HAP-1 (cell line): ENCODE results near the gene CHTF8.

Source experiments
- DNase-seq, 2 experiments: peaks; one replicate each; pipeline ENCODE4 v3.0.0-alpha.2; 2016 to 2020; ENCODE audit warnings: low spot score in 2 of 2
- H3K27me3 ChIP-seq: fragments of 250-450 bp; sonication (Bioruptor Pico); 2 replicates; pipeline ENCODE4 v1.5.1; 2020; ENCODE audit warnings: low read depth, mild to moderate bottlenecking, moderate library complexity
- H3K36me3 ChIP-seq: fragments of 250-450 bp; sonication (Bioruptor Pico); replicated peaks from 2 replicates; pipeline ENCODE4 v1.5.1; 2020; ENCODE audit warnings: mild to moderate bottlenecking
- H3K4me1 ChIP-seq: fragments of 250-450 bp; sonication (Bioruptor Pico); 2 replicates; pipeline ENCODE4 v1.5.1; 2020; ENCODE audit warnings: mild to moderate bottlenecking
- H3K4me3 ChIP-seq: fragments of 250-450 bp; sonication (Bioruptor Pico); 2 replicates; pipeline ENCODE4 v1.5.1; 2020; ENCODE audit warnings: mild to moderate bottlenecking, moderate library complexity
- H3K9me3 ChIP-seq: fragments of 250-450 bp; sonication (Bioruptor Pico); 2 replicates; pipeline ENCODE4 v1.5.1; 2020; ENCODE audit warnings: mild to moderate bottlenecking, moderate library complexity
- in situ Hi-C: fragments of 300-500 bp; cut with MboI; formaldehyde crosslinking; loops from 3 replicates; pipeline ENCODE4 v1.14.3; 2020; ENCODE audit warnings: low sequenced_read_pairs, inconsistent platforms, mixed read lengths

CHTF8 gene

GRCh38 chr16:69132424-69133252 lies at the start of gene CHTF8, which contains the start of gene UTP4:
Gene CHTF8 (minus strand): TSS chr16:69132588. CDS start chr16:69121458, 11,130 bp downstream.
Gene UTP4 (plus strand): TSS chr16:69132649. CDS start chr16:69133460, 811 bp downstream.
- H3K4me3 ChIP-seq: peak within 1 kb of the TSS; percentile 97
- in situ Hi-C loops: no loop called here
- DNase-seq: peak; percentile 77 to 92
- H3K27me3 ChIP-seq: no peaks in the 10 kb centered on the region
- H3K4me1 ChIP-seq: peaks cover 20% of the 10 kb centered on the region
- no peaks in the 10 kb centered on the region for H3K9me3 ChIP-seq
- peaks cover 35% of the 10 kb centered on the region for H3K36me3 ChIP-seq

GRCh38 chr16:69180011-69180338 lies 47.6 kb upstream of the CHTF8 start:
- no peak for DNase-seq
- in situ Hi-C loops: no loop called here
- H3K36me3 ChIP-seq: no peaks in the 10 kb centered on the region
- no peaks in the 10 kb centered on the region; the same call in 1 of the 2 replicates for H3K4me1 ChIP-seq
- H3K27me3 ChIP-seq: no peaks in the 10 kb centered on the region
- H3K4me3 ChIP-seq: no peak overlapping the region
- no peaks in the 10 kb centered on the region for H3K9me3 ChIP-seq

DNA sequence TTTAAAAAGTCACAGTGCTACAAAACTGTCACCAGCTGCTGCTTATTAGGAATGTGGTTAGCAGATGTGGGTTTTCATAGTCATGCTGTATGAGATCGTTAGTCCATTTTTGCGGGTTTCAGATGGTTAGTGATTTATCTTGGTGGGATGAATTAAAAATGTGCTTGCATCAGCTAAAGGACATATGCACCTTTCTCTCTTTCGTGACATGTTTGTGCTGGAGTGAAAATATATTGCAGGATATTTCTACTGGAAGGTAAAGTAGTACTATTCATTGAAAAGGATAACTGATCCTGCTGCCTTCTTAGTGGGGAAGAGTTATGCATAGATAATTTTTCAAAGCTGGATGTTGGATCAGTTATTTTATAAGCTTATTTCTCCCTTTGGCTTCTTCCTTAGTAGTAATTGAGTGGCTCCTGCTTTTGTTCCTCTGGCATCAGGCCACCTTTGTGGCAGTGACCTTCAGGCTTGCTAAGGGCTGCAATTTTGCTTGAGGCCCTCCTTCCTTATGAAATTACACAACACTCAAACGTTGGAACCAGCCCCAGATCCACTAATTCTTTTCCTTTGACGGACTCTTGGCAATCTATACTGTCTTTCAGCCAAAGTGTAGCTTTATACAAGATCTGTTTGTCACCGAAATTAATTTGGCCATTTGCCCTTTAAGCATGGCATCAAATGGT lies 47.1 kb upstream of the CHTF8 start:
- Histone ChIP-seq H3K36me3 (no peaks in the 10 kb centered on the region), H3K9me3 (no peaks in the 10 kb centered on the region), H3K27me3 (no peaks in the 10 kb centered on the region), H3K4me1 (no peaks in the 10 kb centered on the region; the same call in 1 of the 2 replicates), H3K4me3 (no peak overlapping the region)
- peak in 1 of 2 experiments; percentile 35 for DNase-seq
- in situ Hi-C loops: no loop called here

- no peak for DNase-seq
- no peak overlapping the region for H3K4me3 ChIP-seq
Measured at GRCh38 chr16:69176033-69176800, 43.8 kb upstream of the CHTF8 start.

DNA sequence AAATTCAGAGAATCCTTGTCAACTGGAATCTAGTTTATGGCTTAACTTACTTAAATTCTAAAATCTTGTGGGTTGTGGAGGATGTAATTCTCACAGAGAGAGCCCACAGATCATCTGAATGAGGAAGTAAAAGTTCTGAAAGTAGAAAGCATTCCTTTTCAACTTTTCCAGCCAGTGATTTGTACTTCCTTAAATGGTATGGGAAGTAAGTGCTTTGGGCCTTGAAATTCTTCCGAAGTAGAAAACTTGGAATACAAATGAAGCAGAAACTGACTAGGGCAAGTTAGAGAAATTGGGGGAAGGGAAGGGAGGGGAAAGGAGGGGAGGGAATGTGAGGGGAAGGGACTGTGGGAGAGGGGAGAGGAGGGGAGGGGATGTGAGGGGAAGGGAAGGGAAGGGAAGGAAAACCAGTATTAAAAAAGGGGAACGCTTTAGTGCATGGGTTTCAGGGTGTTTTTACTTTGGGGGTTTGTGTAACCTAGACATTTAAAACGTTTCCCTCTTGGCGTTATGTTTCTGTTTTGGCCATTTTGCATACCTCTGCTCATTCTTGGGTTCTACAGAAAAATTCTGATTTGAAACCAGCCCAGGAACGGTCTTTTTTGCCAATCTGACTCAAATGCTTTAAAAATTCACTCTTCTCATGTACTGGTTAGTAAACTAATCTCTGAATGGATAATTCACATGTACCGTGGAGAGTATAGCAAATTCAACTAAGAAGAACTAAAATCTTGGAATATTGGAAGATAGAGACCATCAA lies 39.1 kb upstream of the CHTF8 start:
- Histone ChIP-seq H3K9me3 (no peaks in the 10 kb centered on the region), H3K36me3 (peaks cover 39% of the 10 kb centered on the region), H3K4me3 (no peak overlapping the region), H3K27me3 (no peaks in the 10 kb centered on the region), H3K4me1 (no peaks in the 10 kb centered on the region)
- in situ Hi-C loops: no loop called here
- DNase-seq: no peak

More at GRCh38 chr16:69176033-69176800, 43.8 kb upstream of the CHTF8 start:
- no peaks in the 10 kb centered on the region for H3K9me3 ChIP-seq
- no peaks in the 10 kb centered on the region for H3K27me3 ChIP-seq
- H3K4me1 ChIP-seq: no peaks in the 10 kb centered on the region; the same call in 1 of the 2 replicates
- in situ Hi-C loops: no loop called here
- H3K36me3 ChIP-seq: peaks cover 3% of the 10 kb centered on the region

DNA sequence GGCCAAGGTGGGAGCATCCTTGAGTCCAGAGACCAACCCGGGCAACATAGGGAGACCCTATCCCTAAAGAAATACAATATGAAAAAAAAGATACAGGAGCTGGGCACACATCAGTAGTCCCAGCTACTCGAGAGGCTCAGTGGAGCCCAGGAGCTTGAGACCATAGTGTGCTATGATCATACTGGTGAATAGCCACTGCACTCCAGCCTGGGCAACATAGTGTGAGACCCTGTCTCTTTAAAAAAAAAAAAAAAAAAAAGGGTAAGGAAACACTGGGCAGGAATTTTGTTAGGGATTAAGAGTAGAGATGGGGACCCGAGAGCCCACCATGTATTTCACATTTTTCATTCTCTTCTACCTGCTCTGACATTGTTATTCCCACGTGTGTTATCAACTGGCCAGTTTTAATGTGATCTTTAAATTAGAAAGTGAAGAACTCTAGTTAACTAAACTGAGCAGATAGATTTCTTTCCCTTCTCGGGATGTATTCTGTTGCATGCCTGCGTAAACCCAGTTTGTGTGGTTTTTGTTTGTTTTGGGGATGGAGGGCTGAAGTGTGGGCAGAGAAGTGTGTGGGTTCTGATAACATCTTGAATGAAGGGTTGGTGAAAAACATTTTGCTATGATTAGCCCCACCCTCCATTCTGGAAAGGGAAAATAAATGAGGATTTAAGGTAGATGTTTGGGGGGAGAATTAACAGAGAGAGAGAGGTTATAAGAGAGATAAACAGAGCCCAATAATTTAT lies 37.4 kb upstream of the CHTF8 start:
- H3K4me3 ChIP-seq: no peak overlapping the region
- in situ Hi-C loops: no loop called here
- H3K27me3 ChIP-seq: no peaks in the 10 kb centered on the region
- DNase-seq: no peak
- no peaks in the 10 kb centered on the region for H3K9me3 ChIP-seq
- no peaks in the 10 kb centered on the region for H3K4me1 ChIP-seq
- H3K36me3 ChIP-seq: peaks cover 53% of the 10 kb centered on the region

DNA sequence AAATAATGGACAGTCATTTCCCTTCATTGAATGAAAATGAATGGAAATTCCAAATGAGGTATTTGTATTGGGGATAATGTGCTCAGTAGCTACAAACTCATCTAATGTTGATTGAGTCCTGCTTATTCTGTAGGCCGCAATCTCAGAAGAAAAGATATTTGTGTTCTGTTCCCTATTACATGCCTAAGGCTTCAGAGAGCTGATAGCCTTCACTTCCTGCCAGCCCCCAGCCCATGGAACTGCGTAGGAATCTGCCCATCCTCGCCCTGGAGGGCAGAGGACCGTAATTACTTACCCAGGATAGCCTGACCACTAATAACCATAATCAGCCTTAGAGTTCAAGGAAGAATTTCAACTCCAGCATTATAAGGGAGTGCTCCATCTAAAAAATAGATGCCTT lies 36.7 kb upstream of the CHTF8 start:
- Histone ChIP-seq H3K4me3 (no peak overlapping the region), H3K36me3 (peaks cover 56% of the 10 kb centered on the region), H3K9me3 (no peaks in the 10 kb centered on the region), H3K4me1 (no peaks in the 10 kb centered on the region), H3K27me3 (no peaks in the 10 kb centered on the region)
- in situ Hi-C loops: no loop called here
- no peak for DNase-seq

DNA sequence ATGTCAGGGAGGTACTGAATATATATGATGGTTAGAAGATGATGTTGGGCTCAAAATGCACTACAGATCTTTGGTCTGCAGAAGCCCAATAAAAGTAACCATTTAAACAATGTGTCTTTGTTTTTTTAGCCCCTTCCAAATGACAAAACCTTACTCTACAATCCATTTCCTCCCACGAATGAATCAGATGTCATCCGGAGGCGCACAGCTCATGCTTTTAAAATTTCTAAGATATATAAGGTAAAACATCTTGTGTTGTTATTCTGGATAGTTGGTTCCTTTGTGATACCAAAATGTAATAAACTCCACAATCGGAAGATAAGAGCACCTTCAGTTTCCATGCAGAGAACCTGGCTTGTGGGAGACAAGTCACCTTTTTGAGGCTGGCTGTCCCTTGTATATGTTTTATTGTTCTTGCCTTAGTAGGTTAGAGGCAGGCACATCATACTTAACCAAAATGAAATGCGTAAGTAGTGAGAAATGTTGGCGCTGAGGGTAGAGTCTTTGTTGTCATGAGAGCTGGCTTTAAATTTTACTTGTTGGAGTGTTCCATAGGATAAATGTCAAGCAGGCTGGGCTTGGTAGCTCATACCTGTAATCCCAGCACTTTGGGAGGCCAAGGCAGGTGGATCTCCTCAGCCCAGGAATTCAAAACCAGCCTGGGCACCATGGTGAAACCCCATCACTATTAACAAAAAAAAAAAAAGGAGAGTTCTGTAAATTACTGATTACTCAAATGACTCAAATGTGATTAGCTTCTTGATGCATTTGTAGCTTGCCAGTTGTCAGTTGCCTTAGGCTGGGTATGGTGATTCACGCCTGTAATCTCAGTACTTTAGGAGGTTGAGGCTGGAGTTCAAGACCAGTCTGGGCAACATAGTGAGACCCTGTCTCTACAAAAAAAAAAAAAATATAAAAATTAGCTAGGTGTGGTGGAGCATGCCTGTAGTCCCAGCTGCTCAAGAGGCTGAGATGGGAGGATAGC lies 34.9 kb upstream of the CHTF8 start:
- no peak for DNase-seq
- in situ Hi-C loops: no loop called here

GRCh38 chr16:69166221-69166833 lies 33.9 kb upstream of the CHTF8 start:
- Histone ChIP-seq H3K4me1 (no peaks in the 10 kb centered on the region), H3K4me3 (no peak overlapping the region), H3K27me3 (no peaks in the 10 kb centered on the region), H3K9me3 (no peaks in the 10 kb centered on the region), H3K36me3 (peaks cover 76% of the 10 kb centered on the region)
- no peak for DNase-seq
- in situ Hi-C loops: no loop called here

More for the DNA sequence above, 34.9 kb upstream of the CHTF8 start:
- Histone ChIP-seq H3K27me3 (no peaks in the 10 kb centered on the region), H3K36me3 (peaks cover 68% of the 10 kb centered on the region), H3K9me3 (no peaks in the 10 kb centered on the region), H3K4me1 (no peaks in the 10 kb centered on the region), H3K4me3 (no peak overlapping the region)

DNA sequence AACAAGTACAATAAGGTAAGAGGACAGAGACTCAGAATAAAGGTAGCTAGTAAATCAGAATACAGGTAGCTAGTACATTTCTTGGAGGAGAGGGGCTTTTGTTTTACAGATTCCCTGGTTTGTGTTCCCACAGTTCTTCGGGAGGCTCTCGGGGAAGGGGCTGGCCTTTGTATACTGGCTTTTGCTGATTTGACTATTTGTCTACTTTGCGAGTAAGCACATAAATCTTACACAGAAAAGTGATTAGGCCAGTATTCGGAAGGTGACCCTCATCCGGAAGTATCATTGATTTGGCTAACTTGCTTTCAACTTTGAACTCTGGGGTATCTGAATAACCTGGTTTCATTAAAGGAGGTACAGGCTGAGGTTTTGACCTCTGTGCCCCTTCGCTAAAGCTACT lies 33.2 kb upstream of the CHTF8 start:
- no peak for DNase-seq
- H3K36me3 ChIP-seq: peaks cover 78% of the 10 kb centered on the region
- no peaks in the 10 kb centered on the region for H3K9me3 ChIP-seq
- H3K4me1 ChIP-seq: no peaks in the 10 kb centered on the region
- in situ Hi-C loops: no loop called here
- H3K4me3 ChIP-seq: no peak overlapping the region
- no peaks in the 10 kb centered on the region for H3K27me3 ChIP-seq

DNA sequence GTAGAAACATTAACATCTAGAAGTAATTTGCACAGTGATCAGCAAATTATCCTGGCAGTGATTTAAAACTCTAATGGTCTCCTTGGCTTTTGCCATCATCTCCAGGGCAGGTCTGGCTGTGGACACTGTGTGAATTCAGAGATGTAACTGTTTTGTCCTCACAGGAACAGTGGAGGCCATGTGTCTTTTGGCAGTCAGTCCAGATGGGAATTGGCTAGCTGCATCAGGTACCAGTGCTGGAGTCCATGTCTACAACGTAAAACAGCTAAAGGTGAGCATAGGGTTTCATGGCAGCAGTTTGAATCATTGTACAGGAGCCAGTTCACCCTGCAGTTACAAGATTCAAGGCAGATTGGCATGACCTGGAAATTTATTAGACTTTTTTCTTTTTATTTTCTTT lies 27.8 kb upstream of the CHTF8 start:
- Histone ChIP-seq H3K9me3 (no peaks in the 10 kb centered on the region), H3K27me3 (no peaks in the 10 kb centered on the region), H3K36me3 (peaks cover 77% of the 10 kb centered on the region), H3K4me1 (no peaks in the 10 kb centered on the region), H3K4me3 (no peak overlapping the region)
- in situ Hi-C loops: no loop called here
- DNase-seq: no peak
